Aorta (tissue), 5 donors: Measurements from ENCODE around the gene RRN3. TPM values are rescaled to one million over a fixed set of nuclear protein-coding genes. Genes with fewer than 3 reads are reported as not detected.
"Not testable (repeated sequence)": the region's sequence is repeated elsewhere in the genome, so short reads cannot be mapped to it uniquely, and the experiment has no call there.

Experiments
- ATAC-seq: fragments of 200-7000 bp; cut with Tn5 transposase; one replicate; pipeline ENCODE4 v1.9.1; 2022; ENCODE audit warnings: moderate library complexity; ENCODE audit not compliant: low FRiP score
- DNase-seq, 2 donors: peaks; one replicate each; pipeline ENCODE4 v3.0.0-alpha.2; 2020
- H3K27ac ChIP-seq, 2 donors: one replicate each; pipeline ENCODE4 v1.5.1; 2013; ENCODE audit warnings: low read length in 2 of 2, mild to moderate bottlenecking in 2 of 2, moderate library complexity in 2 of 2, control low read depth in 1 of 2, inconsistent platforms in 1 of 2, low read depth in 1 of 2
- H3K27me3 ChIP-seq, 2 donors: one replicate each; pipeline ENCODE4 v1.6.1; 2013; ENCODE audit warnings: control low read depth in 1 of 2, low read length in 1 of 2, mild to moderate bottlenecking in 1 of 2, moderate library complexity in 1 of 2; ENCODE audit not compliant: insufficient read depth in 2 of 2, control insufficient read depth in 1 of 2
- H3K36me3 ChIP-seq, 2 donors: one replicate each; pipeline ENCODE4 v1.6.1; 2013; ENCODE audit warnings: control low read depth in 1 of 2, low read length in 1 of 2, mild to moderate bottlenecking in 1 of 2; ENCODE audit not compliant: insufficient read depth in 2 of 2, control insufficient read depth in 1 of 2
- H3K4me1 ChIP-seq, 2 donors: one replicate each; pipeline ENCODE4 v1.6.1; 2013; ENCODE audit warnings: low read length in 2 of 2, control low read depth in 1 of 2, mild to moderate bottlenecking in 1 of 2, moderate library complexity in 1 of 2; ENCODE audit not compliant: insufficient read depth in 2 of 2, control insufficient read depth in 1 of 2
- H3K4me3 ChIP-seq, 2 donors: one replicate each; pipeline ENCODE4 v1.5.1; 2013; ENCODE audit warnings: low read length in 2 of 2, control low read depth in 1 of 2, mild to moderate bottlenecking in 1 of 2
- H3K9me3 ChIP-seq: one replicate; pipeline ENCODE4 v1.6.1; 2013; ENCODE audit warnings: mild to moderate bottlenecking, low read length; ENCODE audit not compliant: control insufficient read depth
- WGBS, 2 donors: extraction: QIAGEN DNeasy Blood & Tissue Kit; methylation state at CpG; one replicate each; pipeline ENCODE4 v1.1.7; 2013; 5-methylcytosine and 5-hydroxymethylcytosine counted together
- intact Hi-C, 2 donors: fragments of 100-400 bp; cut with DNase I; formaldehyde crosslinking; loops; one replicate each; pipeline versions ENCODE4 v1.14.2 to v1.15.0; 2022
- polyA plus RNA-seq, 2 donors: library from polyadenylated mRNA; stranded (reverse); fragments of 200-250 nt; gene quantifications; one replicate each; pipeline ENCODE4 v1.2.3, GENCODE V29; 2013
- total RNA-seq, 2 donors: library from RNA; stranded (reverse); fragmentation: NEBNext Ultra II Directional; extraction: Animal tissue kit (Norgen Biotek cat#: 25700); gene quantifications; one replicate each; pipeline ENCODE4 v1.2.1, GENCODE V29; 2021
- donor health status: healthy with polysubstance abuse.
- donor health status: Bipolar disorder and iron deficiency.
- donor health status: DM: no; HTN: no; CAD: no.
- donor health status: DM: no; HTN: no; CAD: no.
- donor health status: DM: yes; HTN: yes; CAD: no.

Gene RRN3
- total and polyA plus RNA-seq, 4 donors = 9.4 to 22.9 (median 15.4) TPM

GRCh38 chr16:15033309-15033707, 60.8 kb downstream of the RRN3 start:
- H3K9me3 ChIP-seq = no peaks in the 10 kb centered on the region
- no peak overlapping the region for H3K4me3 ChIP-seq
- DNase-seq (no peak), ATAC-seq (no peak)
- no peak overlapping the region for H3K27ac ChIP-seq
- 73% methylated on average over 14 of the region's 14 CpGs for WGBS, 2 donors
- H3K36me3 ChIP-seq = peaks cover 2 to 27% of the 10 kb centered on the region in 2 donors
- H3K4me1 ChIP-seq = no peaks in the 10 kb centered on the region
- intact Hi-C loops = no loop called here
- no peaks in the 10 kb centered on the region for H3K27me3 ChIP-seq

- H3K9me3 ChIP-seq = no peaks in the 10 kb centered on the region
- WGBS, 2 donors = 88 to 90% methylated on average over 13 of the region's 13 CpGs
- peaks cover 2 to 27% of the 10 kb centered on the region in 2 donors for H3K36me3 ChIP-seq
- H3K4me1 ChIP-seq = no peaks in the 10 kb centered on the region
- DNase-seq (no peak), ATAC-seq (no peak)
- H3K4me3 ChIP-seq = no peak overlapping the region
- intact Hi-C loops = no loop called here
- no peak overlapping the region for H3K27ac ChIP-seq
- H3K27me3 ChIP-seq = no peaks in the 10 kb centered on the region
Observed at GRCh38 chr16:15032547-15033308, 61.3 kb downstream of the RRN3 start.

GRCh38 chr16:15031586-15031985, 62.5 kb downstream of the RRN3 start:
- H3K4me1 ChIP-seq = no peaks in the 10 kb centered on the region
- ATAC-seq (no peak), DNase-seq (no peak)
- H3K27me3 ChIP-seq = no peaks in the 10 kb centered on the region
- no peak overlapping the region for H3K4me3 ChIP-seq
- no peaks in the 10 kb centered on the region for H3K9me3 ChIP-seq
- WGBS, 2 donors = 91 to 94% methylated on average over 8 of the region's 8 CpGs
- no peak overlapping the region for H3K27ac ChIP-seq
- intact Hi-C loops = no loop called here
- H3K36me3 ChIP-seq = peaks cover 2 to 24% of the 10 kb centered on the region in 2 donors

- no peak overlapping the region for H3K4me3 ChIP-seq
- H3K9me3 ChIP-seq = no peaks in the 10 kb centered on the region
- H3K4me1 ChIP-seq = no peaks in the 10 kb centered on the region
- H3K36me3 ChIP-seq = peaks cover 2 to 23% of the 10 kb centered on the region in 2 donors
- H3K27me3 ChIP-seq = no peaks in the 10 kb centered on the region
- H3K27ac ChIP-seq = no peak overlapping the region
- intact Hi-C loops = no loop called here
- 88 to 91% methylated on average over 2 of the region's 2 CpGs for WGBS, 2 donors
- no peak for ATAC-seq
- no peak for DNase-seq
Observed at GRCh38 chr16:15031179-15031578, 62.9 kb downstream of the RRN3 start.

- intact Hi-C loops, DNase-seq: not testable (repeated sequence)
Observed at GRCh38 chr16:15029749-15030148, 64.3 kb downstream of the RRN3 start.

GRCh38 chr16:15028801-15029698, 65.0 kb downstream of the RRN3 start:
- H3K36me3 ChIP-seq = peaks cover under 1 to 12% of the 10 kb centered on the region in 2 donors
- H3K9me3 ChIP-seq, H3K27ac ChIP-seq, H3K4me1 ChIP-seq, DNase-seq, H3K4me3 ChIP-seq, H3K27me3 ChIP-seq, intact Hi-C loops: not testable (repeated sequence)
- WGBS, 2 donors = 60 to 67% methylated on average over 27 of the region's 27 CpGs
- ATAC-seq = peak; percentile 3

More at GRCh38 chr16:15029749-15030148, 64.3 kb downstream of the RRN3 start:
- not testable (repeated sequence) for H3K27me3 ChIP-seq, H3K4me1 ChIP-seq, H3K27ac ChIP-seq, H3K9me3 ChIP-seq, H3K4me3 ChIP-seq, ATAC-seq
- 72 to 74% methylated on average over 6 of the region's 6 CpGs for WGBS, 2 donors
- peaks cover 2 to 17% of the 10 kb centered on the region in 2 donors for H3K36me3 ChIP-seq

GRCh38 chr16:15028345-15028715, 65.7 kb downstream of the RRN3 start:
- ATAC-seq, intact Hi-C loops, H3K4me3 ChIP-seq, H3K4me1 ChIP-seq, H3K27me3 ChIP-seq, H3K27ac ChIP-seq, DNase-seq, H3K9me3 ChIP-seq: not testable (repeated sequence)
- peaks cover 0 to 12% of the 10 kb centered on the region in 2 donors for H3K36me3 ChIP-seq
- 65 to 72% methylated on average over 6 of the region's 6 CpGs for WGBS, 2 donors

- DNase-seq, H3K27me3 ChIP-seq, H3K27ac ChIP-seq, H3K9me3 ChIP-seq, H3K4me1 ChIP-seq, H3K4me3 ChIP-seq, intact Hi-C loops, H3K36me3 ChIP-seq: not testable (repeated sequence)
- peak; percentile 51 for ATAC-seq
- 72 to 74% methylated on average over 29 of the region's 29 CpGs for WGBS, 2 donors
Observed at GRCh38 chr16:15027503-15028344, 66.3 kb downstream of the RRN3 start.
